Fibroblast of villous mesenchyme (primary cell): ENCODE measurements around the gene TKT. TPM values are rescaled to one million over a fixed set of nuclear protein-coding genes. Genes with fewer than 3 reads are reported as not detected.
"Not testable (repeated sequence)": the region's sequence is repeated elsewhere in the genome, so short reads cannot be mapped to it uniquely, and the experiment has no call there.

Experiments
- DNase-seq: peaks from one replicate; pipeline ENCODE4 v3.0.0-alpha.2; 2010; ENCODE audit warnings: low read depth
- H3K4me3 ChIP-seq: 2 replicates; pipeline ENCODE4 v1.5.1; 2011; ENCODE audit warnings: low read depth, mild to moderate bottlenecking, low read length
- total RNA-seq: library from RNA; depleted of rRNA; stranded (reverse); fragments of >200 nt; gene quantifications from 2 replicates; pipeline ENCODE4 v1.2.3, GENCODE V29; 2012
- TF ChIP-seq, protein P1 (sequence below): IDR thresholded peaks from 2 replicates; pipeline ENCODE4 v1.5.1; 2012; ENCODE audit warnings: low read depth, mild to moderate bottlenecking, low read length; ENCODE audit not compliant: insufficient read depth

Gene TKT, protein sequence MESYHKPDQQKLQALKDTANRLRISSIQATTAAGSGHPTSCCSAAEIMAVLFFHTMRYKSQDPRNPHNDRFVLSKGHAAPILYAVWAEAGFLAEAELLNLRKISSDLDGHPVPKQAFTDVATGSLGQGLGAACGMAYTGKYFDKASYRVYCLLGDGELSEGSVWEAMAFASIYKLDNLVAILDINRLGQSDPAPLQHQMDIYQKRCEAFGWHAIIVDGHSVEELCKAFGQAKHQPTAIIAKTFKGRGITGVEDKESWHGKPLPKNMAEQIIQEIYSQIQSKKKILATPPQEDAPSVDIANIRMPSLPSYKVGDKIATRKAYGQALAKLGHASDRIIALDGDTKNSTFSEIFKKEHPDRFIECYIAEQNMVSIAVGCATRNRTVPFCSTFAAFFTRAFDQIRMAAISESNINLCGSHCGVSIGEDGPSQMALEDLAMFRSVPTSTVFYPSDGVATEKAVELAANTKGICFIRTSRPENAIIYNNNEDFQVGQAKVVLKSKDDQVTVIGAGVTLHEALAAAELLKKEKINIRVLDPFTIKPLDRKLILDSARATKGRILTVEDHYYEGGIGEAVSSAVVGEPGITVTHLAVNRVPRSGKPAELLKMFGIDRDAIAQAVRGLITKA
- 483 and 591 TPM in 2 replicates for total RNA-seq

DNA sequence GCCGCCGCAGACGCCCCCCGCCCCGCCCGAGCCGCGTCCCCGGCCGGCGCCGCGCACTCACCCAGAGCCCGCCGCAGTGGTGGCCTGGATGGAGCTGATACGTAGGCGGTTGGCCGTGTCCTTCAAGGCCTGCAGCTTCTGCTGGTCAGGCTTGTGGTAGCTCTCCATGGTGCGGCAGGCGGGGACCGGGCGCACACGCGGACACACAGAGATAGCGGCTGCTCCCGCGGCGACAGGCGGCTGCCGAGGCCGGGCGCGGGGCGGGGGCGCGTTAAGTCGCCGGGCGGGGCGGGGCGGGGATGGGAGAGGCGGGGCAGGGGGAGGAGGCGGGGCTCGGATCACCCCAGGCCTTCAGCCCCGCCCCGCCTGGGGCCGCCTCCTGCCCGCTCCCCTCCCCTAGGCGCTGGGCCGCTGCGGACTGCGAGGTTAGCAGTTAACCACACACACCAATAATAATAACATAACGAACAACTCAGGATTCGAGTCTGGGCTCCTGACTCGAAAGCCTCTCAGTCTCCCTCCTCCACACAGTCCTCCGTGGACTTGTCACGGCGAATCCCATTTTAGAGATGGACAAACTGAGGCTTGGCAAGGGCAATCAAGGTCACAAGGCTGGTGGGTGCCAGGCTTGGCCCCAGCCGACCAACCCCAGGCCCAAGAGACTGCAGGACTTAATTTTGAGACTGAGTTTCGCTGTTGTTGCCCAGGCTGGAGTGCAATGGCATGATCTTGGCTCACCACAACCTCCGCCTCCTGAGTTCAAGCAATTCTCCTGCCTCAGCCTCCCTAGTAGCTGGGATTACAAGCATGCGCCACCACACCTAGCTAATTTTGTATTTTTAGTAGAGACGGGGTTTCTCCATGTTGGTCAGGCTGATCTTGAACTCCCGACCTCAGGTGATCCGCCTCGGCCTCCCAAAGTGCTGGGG lies at the start of gene TKT:
Gene TKT, minus strand, starts transcription at position 248 of the 929 bp plus-strand sequence. Its CDS starts 80 bp downstream, at position 168.
- peak; percentile 87 for DNase-seq
- TF ChIP-seq, protein P1, sequence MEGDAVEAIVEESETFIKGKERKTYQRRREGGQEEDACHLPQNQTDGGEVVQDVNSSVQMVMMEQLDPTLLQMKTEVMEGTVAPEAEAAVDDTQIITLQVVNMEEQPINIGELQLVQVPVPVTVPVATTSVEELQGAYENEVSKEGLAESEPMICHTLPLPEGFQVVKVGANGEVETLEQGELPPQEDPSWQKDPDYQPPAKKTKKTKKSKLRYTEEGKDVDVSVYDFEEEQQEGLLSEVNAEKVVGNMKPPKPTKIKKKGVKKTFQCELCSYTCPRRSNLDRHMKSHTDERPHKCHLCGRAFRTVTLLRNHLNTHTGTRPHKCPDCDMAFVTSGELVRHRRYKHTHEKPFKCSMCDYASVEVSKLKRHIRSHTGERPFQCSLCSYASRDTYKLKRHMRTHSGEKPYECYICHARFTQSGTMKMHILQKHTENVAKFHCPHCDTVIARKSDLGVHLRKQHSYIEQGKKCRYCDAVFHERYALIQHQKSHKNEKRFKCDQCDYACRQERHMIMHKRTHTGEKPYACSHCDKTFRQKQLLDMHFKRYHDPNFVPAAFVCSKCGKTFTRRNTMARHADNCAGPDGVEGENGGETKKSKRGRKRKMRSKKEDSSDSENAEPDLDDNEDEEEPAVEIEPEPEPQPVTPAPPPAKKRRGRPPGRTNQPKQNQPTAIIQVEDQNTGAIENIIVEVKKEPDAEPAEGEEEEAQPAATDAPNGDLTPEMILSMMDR: no peak

DNA sequence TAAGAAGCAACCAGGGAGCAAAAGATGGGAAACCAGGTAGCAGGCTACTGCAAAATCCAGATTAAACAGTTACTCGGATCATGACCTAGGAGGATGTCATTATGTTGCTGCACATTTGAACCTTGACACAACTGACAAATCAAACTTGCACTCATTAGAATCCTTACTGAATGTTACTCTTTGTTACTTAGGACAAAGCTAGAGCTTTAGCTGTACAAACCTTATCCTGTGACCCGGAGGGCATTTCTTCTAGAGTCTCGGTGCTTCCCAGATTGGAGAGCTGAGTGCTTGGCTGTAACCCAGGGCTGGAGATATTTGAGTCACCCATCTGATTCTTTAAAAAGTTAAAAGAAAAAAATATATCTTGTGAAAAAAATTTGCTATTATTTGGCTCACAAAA lies 48.1 kb upstream of the TKT start:
- no peak overlapping the region for H3K4me3 ChIP-seq
- no peak for DNase-seq
- TF ChIP-seq, protein P1: no peak

More for the DNA sequence above, at the start of gene TKT:
- peak within 1 kb of the TSS; percentile 92 for H3K4me3 ChIP-seq

DNA sequence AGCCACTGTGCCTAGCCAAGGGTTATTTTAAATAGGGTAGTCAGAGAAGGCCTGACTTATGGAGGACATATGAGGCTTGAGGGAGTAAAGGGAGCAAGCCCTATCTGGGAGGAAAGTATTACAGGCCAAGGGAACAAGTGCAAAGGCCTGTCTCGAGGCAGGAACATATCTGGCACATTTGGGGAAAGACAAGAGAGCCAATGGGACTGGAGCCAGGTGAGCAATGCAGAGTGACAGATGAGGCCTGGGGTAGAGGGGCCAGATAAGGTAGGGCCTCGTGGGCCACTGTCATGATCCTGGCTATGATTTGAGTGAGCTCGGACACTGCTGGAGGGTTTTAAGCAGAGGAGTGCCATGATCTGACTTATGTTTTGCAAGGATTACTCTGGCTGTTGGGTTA lies 47.7 kb upstream of the TKT start:
- DNase-seq: no peak
- H3K4me3 ChIP-seq: no peak overlapping the region
- TF ChIP-seq, protein P1: no peak

DNA sequence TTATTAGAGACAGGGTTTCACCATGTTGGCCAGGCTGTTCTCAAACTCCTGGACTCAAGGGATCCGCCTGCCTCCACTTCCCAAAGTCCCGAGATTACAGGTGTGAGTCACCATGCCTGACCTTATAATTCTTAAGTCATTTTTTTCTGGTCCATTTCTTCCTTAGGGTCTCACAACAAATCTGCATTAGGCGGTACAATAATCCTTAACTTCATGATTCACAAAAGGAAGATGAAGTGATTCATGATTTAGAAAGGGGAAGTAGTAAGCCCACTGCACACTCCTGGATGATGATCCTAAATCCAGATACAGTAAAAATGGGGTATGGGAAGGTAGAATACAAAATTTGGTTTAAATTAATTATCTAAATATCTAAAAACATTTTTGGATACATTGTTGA lies 45.0 kb upstream of the TKT start:
- DNase-seq: no peak
- TF ChIP-seq, protein P1: no peak
- no peak overlapping the region for H3K4me3 ChIP-seq

DNA sequence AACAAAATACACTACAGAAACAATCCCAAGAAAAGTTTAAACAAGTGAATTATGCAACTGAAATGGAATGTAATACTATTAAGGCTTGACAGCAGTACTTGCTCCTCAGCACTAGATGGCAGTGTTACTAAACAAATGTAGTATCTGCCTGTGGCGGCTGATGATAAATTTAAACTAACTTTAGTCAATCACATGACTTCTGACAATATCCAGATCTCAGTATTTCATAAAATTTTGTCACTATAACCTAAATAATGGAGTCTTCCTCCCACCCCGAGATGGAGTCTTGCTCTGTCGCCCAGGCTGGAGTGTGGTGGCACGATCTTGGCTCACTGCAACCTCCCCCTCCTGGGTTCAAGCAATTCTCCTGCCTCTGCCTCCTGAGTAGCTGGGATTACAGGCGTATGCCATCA lies 43.8 kb upstream of the TKT start:
- H3K4me3 ChIP-seq: not testable (repeated sequence)
- peak; percentile 81 for DNase-seq
- TF ChIP-seq, protein P1: peak; percentile 80

DNA sequence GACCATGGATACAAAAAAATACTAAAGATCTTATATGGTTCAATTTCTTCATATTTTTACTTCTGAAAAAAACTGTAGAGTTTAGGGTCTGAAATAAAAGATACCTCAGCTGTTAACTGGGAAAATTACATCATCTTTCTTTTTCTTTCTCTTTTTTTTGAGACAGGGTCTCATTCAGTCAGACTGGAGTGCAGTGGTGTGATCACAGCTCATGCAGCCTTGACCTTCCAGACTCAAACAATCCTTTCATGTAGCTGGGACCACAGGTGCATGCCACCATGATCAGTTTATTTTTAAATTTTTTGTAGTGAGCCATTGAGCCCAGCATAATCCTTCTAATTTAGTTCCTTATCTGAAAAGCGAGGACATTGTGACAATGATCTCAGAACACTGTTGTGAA lies 39.6 kb upstream of the TKT start:
- no peak for DNase-seq
- no peak overlapping the region for H3K4me3 ChIP-seq
- TF ChIP-seq, protein P1: no peak
